ENCODE measurements around the gene CCL8.

GRCh38 chr17:34347063-34347462 is 27.8 kb downstream of the CCL8 start:
- TF ChIP-seq CTCF (IDR thresholded peaks at IDR 0.05) (no peak), POLR2A (IDR thresholded peaks at IDR 0.05) (no peak)

Data from testis (tissue), 2 donors.